AG09309 (cell line): ENCODE measurements around the gene GRK5.
A peak's percentile ranks its signal among the peaks of the same experiment; 100 is the strongest.

Source experiments
- DNase-seq: peaks from one replicate; pipeline ENCODE4 v3.0.0-alpha.2; 2010; ENCODE audit warnings: low read depth
- H3K4me3 ChIP-seq: 2 replicates; pipeline ENCODE4 v1.5.1; 2011; ENCODE audit warnings: mild to moderate bottlenecking, low read depth, low read length, moderate library complexity; ENCODE audit not compliant: control insufficient read depth
- CTCF ChIP-seq: IDR thresholded peaks from 2 replicates; pipeline ENCODE4 v1.5.1; 2011; ENCODE audit warnings: mild to moderate bottlenecking, low read depth, low read length, inconsistent platforms; ENCODE audit not compliant: insufficient read depth, control insufficient read depth; ENCODE audit errors: missing control alignments

The GRK5 gene

GRCh38 chr10:119198438-119198837 lies 8.9 kb upstream of the GRK5 start:
- TF ChIP-seq CTCF, result peak; percentile 43
- no peak for DNase-seq
- H3K4me3 ChIP-seq, result no peak overlapping the region

DNA sequence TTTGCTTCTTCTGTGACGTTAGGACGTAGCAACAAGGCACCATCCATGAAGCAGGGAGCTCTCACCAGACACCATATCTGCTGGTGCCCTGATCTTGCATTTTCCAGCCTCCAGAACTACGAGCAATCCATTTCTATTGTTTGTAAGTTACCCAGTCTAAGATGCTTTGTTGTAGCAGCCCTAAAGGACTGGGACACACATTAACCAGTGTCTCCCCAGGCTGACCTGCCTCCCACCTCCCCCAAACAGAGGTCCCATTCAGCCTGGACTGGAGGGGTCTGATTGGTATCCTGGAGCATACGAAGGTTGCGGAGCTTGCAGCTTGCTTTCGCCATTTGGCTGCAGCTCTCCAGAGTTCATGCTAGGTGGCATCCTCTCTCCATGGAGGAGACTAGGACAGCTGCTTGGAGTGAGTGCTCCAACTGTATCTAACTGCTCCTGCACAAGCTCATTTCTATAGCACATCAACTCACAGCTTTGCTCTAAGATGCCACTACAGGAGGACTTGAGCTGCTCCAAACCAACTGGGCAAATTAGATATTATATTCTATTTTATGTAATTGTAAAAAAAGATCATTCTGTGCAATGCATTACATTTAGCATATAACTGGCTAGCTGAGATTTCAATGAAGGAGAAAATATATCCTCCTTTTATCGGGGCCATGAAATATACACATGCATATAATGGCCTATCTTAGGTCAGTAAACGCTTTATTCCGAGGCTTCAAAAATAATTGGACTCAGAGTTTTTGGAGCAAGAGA lies 8.0 kb upstream of the GRK5 start:
- peak; percentile 95 for TF ChIP-seq CTCF
- no peak overlapping the region for H3K4me3 ChIP-seq
- DNase-seq, result no peak

GRCh38 chr10:119201233-119201632 lies 6.1 kb upstream of the GRK5 start:
- DNase-seq, result no peak
- no peak overlapping the region for H3K4me3 ChIP-seq
- TF ChIP-seq CTCF, result no peak

- TF ChIP-seq CTCF, result no peak
- no peak for DNase-seq
- no peak overlapping the region for H3K4me3 ChIP-seq
These were observed 4.4 kb upstream of the GRK5 start for GRCh38 chr10:119203006-119203405.

DNA sequence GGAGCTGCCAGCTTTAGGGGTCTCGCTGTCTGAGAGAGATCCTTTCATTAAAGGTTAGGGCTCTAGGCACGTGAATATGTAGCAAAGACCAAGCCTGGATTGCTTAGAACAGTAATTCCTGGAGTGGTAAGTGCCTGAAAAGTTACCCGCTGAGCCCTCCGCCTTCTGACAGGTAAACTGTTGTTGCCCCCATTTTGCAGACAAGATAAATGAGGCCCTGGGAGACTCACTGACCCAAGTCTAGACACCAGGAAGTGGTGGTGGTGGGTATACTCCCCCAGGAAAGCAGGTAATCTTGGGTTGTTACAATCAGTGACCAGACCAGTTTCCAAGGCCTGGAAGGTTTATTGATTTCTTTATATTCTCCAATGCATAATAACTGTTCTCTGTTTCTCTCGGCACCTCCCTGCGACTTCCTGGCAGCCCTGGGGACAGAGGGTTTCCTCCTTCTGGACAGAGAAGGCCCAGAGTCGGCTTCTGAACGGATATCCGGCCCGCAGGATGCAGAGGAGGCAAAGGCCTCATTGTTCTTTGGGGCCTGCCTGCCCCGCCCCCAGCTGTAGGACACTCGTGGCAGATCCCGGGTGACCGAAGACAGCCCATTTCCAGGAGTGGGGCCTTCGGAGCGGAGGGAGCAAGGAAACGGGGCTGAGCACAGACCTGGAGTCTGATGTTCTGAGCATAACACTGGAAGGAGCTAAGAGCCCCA lies 1.3 kb upstream of the GRK5 start:
- H3K4me3 ChIP-seq, result peak overlapping the region; percentile 65
- no peak for TF ChIP-seq CTCF
- DNase-seq, result no peak

DNA sequence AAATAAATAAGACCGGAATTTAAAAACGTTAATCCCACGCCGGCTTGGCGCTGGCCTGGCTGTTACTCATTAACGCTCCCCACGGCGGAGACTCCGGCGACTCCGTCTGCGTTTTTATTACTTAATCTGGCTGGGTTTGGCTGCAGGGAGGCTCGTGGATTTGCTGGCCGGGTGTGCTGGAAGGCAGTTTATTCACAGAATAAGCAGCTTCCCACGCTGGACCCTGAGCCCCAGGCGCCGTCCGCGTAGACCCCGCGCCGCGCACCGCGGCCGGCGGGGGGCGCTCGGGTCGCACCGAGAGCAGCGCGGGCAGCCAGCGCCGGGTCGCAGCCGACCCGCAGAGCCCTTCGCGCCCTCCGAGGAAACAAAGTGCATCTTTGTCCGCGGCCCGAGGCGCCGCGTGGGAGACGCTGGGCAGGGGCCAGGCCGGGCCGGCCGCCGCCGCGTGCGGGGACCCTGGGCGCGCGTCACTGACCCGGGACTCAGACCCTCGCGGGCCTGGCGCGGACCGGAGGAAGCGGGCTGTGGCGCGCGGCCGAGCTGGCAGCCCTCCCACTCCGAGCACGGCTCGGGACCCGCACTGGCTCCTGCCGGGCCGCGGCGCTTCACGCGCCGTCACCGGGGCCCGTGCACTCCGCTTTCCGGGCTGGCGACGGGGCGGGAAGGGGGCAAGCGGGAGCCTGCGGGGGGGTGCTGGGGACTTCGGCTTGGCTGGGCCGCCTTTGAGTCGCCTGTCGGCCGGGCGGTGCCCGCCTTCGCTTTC lies 587 bp upstream of the GRK5 start:
- no peak for DNase-seq
- H3K4me3 ChIP-seq, result peak overlapping the region; percentile 65
- peak; percentile 18 for TF ChIP-seq CTCF
